DND-41 (cell line): ENCODE measurements around the gene GRIP2.

Source experiments
- ATAC-seq: fragments of 200-7000 bp; cut with Tn5 transposase; 3 replicates; pipeline ENCODE4 v1.9.1; 2021; ENCODE audit warnings: low read depth; ENCODE audit not compliant: insufficient read depth
- DNase-seq: peaks from one replicate; pipeline ENCODE4 v3.0.0-alpha.2; 2020
- H2AFZ ChIP-seq: 2 replicates; pipeline ENCODE4 v1.6.0; 2012; ENCODE audit warnings: low read depth, low read length
- H3K27ac ChIP-seq: 2 replicates; pipeline ENCODE4 v1.5.1; 2012; ENCODE audit warnings: low read length, inconsistent platforms
- H3K27me3 ChIP-seq: fragments of 200-600 bp; sonication (generic); 2 replicates; pipeline ENCODE4 v1.6.0; 2012; ENCODE audit warnings: low read length, mild to moderate bottlenecking, inconsistent platforms; ENCODE audit not compliant: insufficient read depth, poor library complexity
- H3K36me3 ChIP-seq: 2 replicates; pipeline ENCODE4 v1.5.1; 2012; ENCODE audit warnings: low read length, inconsistent platforms; ENCODE audit not compliant: insufficient read depth
- H3K4me1 ChIP-seq: 2 replicates; pipeline ENCODE4 v1.5.1; 2012; ENCODE audit warnings: mild to moderate bottlenecking, low read length; ENCODE audit not compliant: insufficient read depth
- H3K4me2 ChIP-seq: 2 replicates; pipeline ENCODE4 v1.6.0; 2012; ENCODE audit warnings: mild to moderate bottlenecking, moderate library complexity, low read length, inconsistent platforms; ENCODE audit not compliant: insufficient read depth
- H3K4me3 ChIP-seq, 2 experiments: fragments of 200-600 bp in 1 of 2; shearing (Covaris generic) in 1 of 2; 2 replicates each; pipeline ENCODE4 v1.5.1; 2012 to 2016; ENCODE audit warnings: inconsistent platforms in 2 of 2, low read length in 2 of 2, mild to moderate bottlenecking in 2 of 2, low read depth in 1 of 2, moderate library complexity in 1 of 2
- H3K79me2 ChIP-seq: 2 replicates; pipeline ENCODE4 v1.6.0; 2012; ENCODE audit warnings: low read length, inconsistent platforms; ENCODE audit not compliant: insufficient read depth
- H3K9ac ChIP-seq: 2 replicates; pipeline ENCODE4 v1.6.0; 2012; ENCODE audit warnings: low read depth, mild to moderate bottlenecking, inconsistent platforms, low read length, moderate library complexity
- H3K9me3 ChIP-seq: 2 replicates; pipeline ENCODE4 v1.5.1; 2012; ENCODE audit warnings: low read length, moderate library complexity, mild to moderate bottlenecking, inconsistent platforms; ENCODE audit not compliant: insufficient read depth, severe bottlenecking
- H4K20me1 ChIP-seq: 2 replicates; pipeline ENCODE4 v1.6.0; 2012; ENCODE audit warnings: low read length; ENCODE audit not compliant: insufficient read depth
- CTCF ChIP-seq: IDR thresholded peaks from 2 replicates; pipeline ENCODE4 v1.5.1; 2012; ENCODE audit warnings: borderline replicate concordance, low read length, moderate library complexity, mild to moderate bottlenecking; ENCODE audit not compliant: poor library complexity, severe bottlenecking; ENCODE audit errors: extremely low read depth
- EZH2 ChIP-seq: IDR thresholded peaks from 3 replicates; pipeline ENCODE4 v1.6.1; 2012; ENCODE audit warnings: borderline replicate concordance, low read depth, mild to moderate bottlenecking, moderate library complexity, low read length, inconsistent platforms; ENCODE audit not compliant: severe bottlenecking

GRIP2 gene

GRCh38 chr3:14441920-14442300, 98.2 kb downstream of the GRIP2 start:
- Histone ChIP-seq H3K4me1 (no peaks in the 10 kb centered on the region), H3K79me2 (peaks cover 16% of the 10 kb centered on the region; the same call in 1 of the 2 replicates), H4K20me1 (peaks cover 25% of the 10 kb centered on the region), H3K36me3 (peaks cover 27% of the 10 kb centered on the region), H3K4me2 (no peak overlapping the region), H3K27ac (no peak overlapping the region), H3K9me3 (no peaks in the 10 kb centered on the region), H3K4me3 (no peak overlapping the region), H2AFZ (no peak overlapping the region), H3K27me3 (no peaks in the 10 kb centered on the region), H3K9ac (no peak overlapping the region)
- no peak for DNase-seq
- ATAC-seq: no peak
- no peak for TF ChIP-seq EZH2

GRCh38 chr3:14441240-14441919, 98.8 kb downstream of the GRIP2 start:
- peaks cover 28% of the 10 kb centered on the region for H4K20me1 ChIP-seq
- no peaks in the 10 kb centered on the region for H3K4me1 ChIP-seq
- H3K27ac ChIP-seq: no peak overlapping the region
- H2AFZ ChIP-seq: no peak overlapping the region
- no peak for TF ChIP-seq CTCF
- no peak for TF ChIP-seq EZH2
- H3K4me2 ChIP-seq: no peak overlapping the region
- H3K36me3 ChIP-seq: peaks cover 22% of the 10 kb centered on the region
- DNase-seq (no peak), ATAC-seq (no peak)
- H3K4me3 ChIP-seq: no peak overlapping the region
- H3K9ac ChIP-seq: no peak overlapping the region
- peaks cover 16% of the 10 kb centered on the region; the same call in 1 of the 2 replicates for H3K79me2 ChIP-seq
- no peaks in the 10 kb centered on the region for H3K9me3 ChIP-seq
- H3K27me3 ChIP-seq: no peaks in the 10 kb centered on the region

- ATAC-seq: 0 out of 3 replicates have a peak, but pooled peaks have one; percentile 40
- no peaks in the 10 kb centered on the region for H3K9me3 ChIP-seq
- no peak overlapping the region for H3K27ac ChIP-seq
- peak; percentile 11 for DNase-seq
- no peak overlapping the region for H2AFZ ChIP-seq
- H3K27me3 ChIP-seq: no peaks in the 10 kb centered on the region
- H3K4me3 ChIP-seq: no peak overlapping the region
- no peaks in the 10 kb centered on the region for H3K4me1 ChIP-seq
- no peak overlapping the region for H3K4me2 ChIP-seq
- no peak for TF ChIP-seq CTCF
- TF ChIP-seq EZH2: no peak
- peaks cover 28% of the 10 kb centered on the region for H4K20me1 ChIP-seq
- peaks cover 16% of the 10 kb centered on the region; the same call in 1 of the 2 replicates for H3K79me2 ChIP-seq
- H3K36me3 ChIP-seq: peaks cover 15% of the 10 kb centered on the region
- H3K9ac ChIP-seq: no peak overlapping the region
These were observed 99.5 kb downstream of the GRIP2 start for GRCh38 chr3:14440531-14441239.

- DNase-seq: no peak
- peaks cover 16% of the 10 kb centered on the region; the same call in 1 of the 2 replicates for H3K79me2 ChIP-seq
- peaks cover 11% of the 10 kb centered on the region; the same call in 1 of the 2 replicates for H3K36me3 ChIP-seq
- no peak overlapping the region for H3K27ac ChIP-seq
- no peak overlapping the region for H3K9ac ChIP-seq
- no peaks in the 10 kb centered on the region for H3K9me3 ChIP-seq
- no peak overlapping the region for H3K4me2 ChIP-seq
- no peak overlapping the region for H3K4me3 ChIP-seq
- no peak overlapping the region for H2AFZ ChIP-seq
- ATAC-seq: no peak
- TF ChIP-seq CTCF (no peak), EZH2 (no peak)
- peaks cover 28% of the 10 kb centered on the region for H4K20me1 ChIP-seq
- no peaks in the 10 kb centered on the region for H3K4me1 ChIP-seq
- H3K27me3 ChIP-seq: no peaks in the 10 kb centered on the region
These were observed 100.0 kb downstream of the GRIP2 start for GRCh38 chr3:14440168-14440518.
